OCI-LY7 (cell line): ENCODE results near the gene RAB6A. TPM values are rescaled to one million over a fixed set of nuclear protein-coding genes. Genes with fewer than 3 reads are reported as not detected.

Experiments used
- BruUV-seq: library from RNA; stranded (reverse); fragments of 400-500 nt; replicated peaks from 2 replicates; lab custom pipeline; 2021; lab: Mats Ljungman, UMichigan
- CTCF ChIA-PET: fragments of 300-600 bp; sonication (Branson Sonifier 250); formaldehyde crosslinking; loops from one replicate; lab custom pipeline; 2022; ENCODE audit warnings: antibody characterized with exemption; ENCODE audit not compliant: unreplicated experiment; lab: Charles Lee
- POLR2A ChIA-PET: fragments of 300-600 bp; sonication (Branson Sonifier 250); formaldehyde crosslinking; loops from one replicate; lab custom pipeline; 2022; ENCODE audit warnings: antibody characterized with exemption; lab: Charles Lee
- DNase-seq: peaks from one replicate; pipeline ENCODE4 v3.0.0-alpha.2; 2015; ENCODE audit warnings: low spot score
- H2AFZ ChIP-seq: fragments of 200-600 bp; sonication (generic), shearing (Covaris generic); 2 replicates; pipeline ENCODE4 v1.6.1; 2014; ENCODE audit warnings: mild to moderate bottlenecking, antibody characterized with exemption, low read length, moderate library complexity
- H3K27ac ChIP-seq: fragments of 200-600 bp; sonication (generic); 2 replicates; pipeline ENCODE4 v1.5.1; 2014; ENCODE audit warnings: mixed run types, low read depth, mild to moderate bottlenecking, moderate library complexity, low read length, inconsistent platforms; ENCODE audit not compliant: poor library complexity, severe bottlenecking
- H3K36me3 ChIP-seq: fragments of 200-600 bp; sonication (generic); 2 replicates; pipeline ENCODE4 v1.6.1; 2014; ENCODE audit warnings: mild to moderate bottlenecking, antibody characterized with exemption, low read length, moderate library complexity, mixed read lengths; ENCODE audit not compliant: insufficient read depth
- H3K4me1 ChIP-seq: fragments of 200-600 bp; sonication (generic); 2 replicates; pipeline ENCODE4 v1.5.1; 2014; ENCODE audit warnings: mild to moderate bottlenecking, low read length; ENCODE audit not compliant: insufficient read depth, poor library complexity, severe bottlenecking
- H3K4me2 ChIP-seq: fragments of 200-600 bp; sonication (generic); 2 replicates; pipeline ENCODE4 v1.6.1; 2014; ENCODE audit warnings: mild to moderate bottlenecking, low read length
- H3K4me3 ChIP-seq: fragments of 200-600 bp; sonication (generic); 2 replicates; pipeline ENCODE4 v1.5.1; 2014; ENCODE audit warnings: mild to moderate bottlenecking, low read depth, low read length; ENCODE audit not compliant: poor library complexity, severe bottlenecking
- H3K79me2 ChIP-seq: fragments of 200-600 bp; sonication (generic); 2 replicates; pipeline ENCODE4 v1.6.1; 2016; ENCODE audit warnings: low read depth, mild to moderate bottlenecking, low read length, moderate library complexity, mixed read lengths; ENCODE audit not compliant: insufficient read depth
- H3K9me2 ChIP-seq: fragments of 200-600 bp; sonication (generic); 2 replicates; pipeline ENCODE4 v1.6.1; 2016; ENCODE audit warnings: mild to moderate bottlenecking, low read length, mixed read lengths; ENCODE audit not compliant: insufficient read depth
- H3K9me3 ChIP-seq: fragments of 200-600 bp; sonication (generic); 2 replicates; pipeline ENCODE4 v1.6.1; 2014; ENCODE audit warnings: mild to moderate bottlenecking, mixed run types, low read length, mixed read lengths
- H4K20me1 ChIP-seq: fragments of 200-600 bp; sonication (generic); 2 replicates; pipeline ENCODE4 v1.6.1; 2014; ENCODE audit warnings: mild to moderate bottlenecking, antibody characterized with exemption, low read length, moderate library complexity, mixed read lengths; ENCODE audit not compliant: insufficient read depth
- EZH2phosphoT487 ChIP-seq: fragments of 200-600 bp; sonication (generic); IDR thresholded peaks from 2 replicates; pipeline ENCODE4 v1.6.1; 2018; ENCODE audit warnings: low read depth, borderline replicate concordance, mild to moderate bottlenecking, mixed run types, antibody characterized with exemption, low read length, moderate library complexity, mixed read lengths
- intact Hi-C: fragments of 100-400 bp; cut with micrococcal nuclease; formaldehyde crosslinking; loops from one replicate; pipeline ENCODE4 v1.10.0; 2022; ENCODE audit not compliant: unreplicated experiment
- total RNA-seq, 2 experiments: library from RNA; depleted of rRNA in 1 of 2; stranded (reverse); fragments of >200 nt in 1 of 2; shearing (Covaris generic) in 1 of 2; gene quantifications; 2 replicates each; pipeline ENCODE4 v1.2.3, GENCODE V29; 2014 to 2022
- TF ChIP-seq, protein P1 (sequence below): fragments of 200-600 bp; sonication (generic); conservative IDR thresholded peaks from 2 replicates; pipeline ENCODE4 v1.5.1; 2014; ENCODE audit warnings: mild to moderate bottlenecking, antibody characterized with exemption, low read length, moderate library complexity, mixed read lengths

Gene RAB6A
- total RNA-seq, 2 experiments from 2014 or later: 46.5 to 72.9 TPM

DNA sequence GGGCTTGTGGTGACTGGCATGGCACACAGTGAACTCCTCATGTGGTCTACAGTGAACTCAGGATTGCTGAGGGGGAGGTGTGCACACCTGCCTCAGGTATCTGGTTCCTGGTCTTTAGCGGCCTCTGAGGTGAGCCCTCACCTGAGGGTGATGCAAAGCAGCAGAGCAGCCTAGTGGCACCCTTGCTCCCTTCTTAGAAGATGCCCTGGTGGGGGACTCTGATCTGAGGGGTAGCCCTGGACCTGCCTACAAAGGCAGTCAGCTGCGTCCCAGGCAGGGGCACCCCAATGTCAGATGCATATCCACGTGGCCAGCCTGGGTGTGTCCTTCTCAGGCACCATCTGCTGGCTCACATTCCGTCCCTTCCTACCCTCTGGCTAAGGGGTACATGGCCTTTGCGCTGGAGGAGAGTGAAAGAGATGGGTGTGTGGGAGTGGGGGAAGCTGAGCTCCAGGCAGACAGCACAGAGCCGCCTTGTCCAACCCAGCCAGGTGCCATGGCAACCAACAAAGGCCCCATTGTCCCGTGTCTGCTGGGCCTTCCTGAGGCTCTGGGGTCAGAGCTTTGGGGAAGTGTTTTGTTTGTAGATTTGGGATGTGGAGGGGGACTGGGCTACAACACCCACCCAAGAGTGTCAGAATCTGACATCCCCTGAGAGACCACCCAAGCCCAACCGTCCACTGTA is 108.7 kb downstream of the RAB6A start:
- Histone ChIP-seq H2AFZ (no peak overlapping the region), H3K4me1 (peaks cover 16% of the 10 kb centered on the region), H3K79me2 (no peaks in the 10 kb centered on the region), H3K4me2 (no peak overlapping the region), H4K20me1 (no peaks in the 10 kb centered on the region), H3K36me3 (no peaks in the 10 kb centered on the region), H3K27ac (no peak overlapping the region), H3K4me3 (no peak overlapping the region), H3K9me3 (no peaks in the 10 kb centered on the region), H3K9me2 (no peaks in the 10 kb centered on the region)
- no TSS peak for BruUV-seq
- intact Hi-C loops: no loop called here
- DNase-seq: no peak
- TF ChIP-seq, protein P1, sequence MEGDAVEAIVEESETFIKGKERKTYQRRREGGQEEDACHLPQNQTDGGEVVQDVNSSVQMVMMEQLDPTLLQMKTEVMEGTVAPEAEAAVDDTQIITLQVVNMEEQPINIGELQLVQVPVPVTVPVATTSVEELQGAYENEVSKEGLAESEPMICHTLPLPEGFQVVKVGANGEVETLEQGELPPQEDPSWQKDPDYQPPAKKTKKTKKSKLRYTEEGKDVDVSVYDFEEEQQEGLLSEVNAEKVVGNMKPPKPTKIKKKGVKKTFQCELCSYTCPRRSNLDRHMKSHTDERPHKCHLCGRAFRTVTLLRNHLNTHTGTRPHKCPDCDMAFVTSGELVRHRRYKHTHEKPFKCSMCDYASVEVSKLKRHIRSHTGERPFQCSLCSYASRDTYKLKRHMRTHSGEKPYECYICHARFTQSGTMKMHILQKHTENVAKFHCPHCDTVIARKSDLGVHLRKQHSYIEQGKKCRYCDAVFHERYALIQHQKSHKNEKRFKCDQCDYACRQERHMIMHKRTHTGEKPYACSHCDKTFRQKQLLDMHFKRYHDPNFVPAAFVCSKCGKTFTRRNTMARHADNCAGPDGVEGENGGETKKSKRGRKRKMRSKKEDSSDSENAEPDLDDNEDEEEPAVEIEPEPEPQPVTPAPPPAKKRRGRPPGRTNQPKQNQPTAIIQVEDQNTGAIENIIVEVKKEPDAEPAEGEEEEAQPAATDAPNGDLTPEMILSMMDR: no peak
- no peak for TF ChIP-seq EZH2phosphoT487
- ChIA-PET CTCF (no interaction called here), POLR2A (no interaction called here)

DNA sequence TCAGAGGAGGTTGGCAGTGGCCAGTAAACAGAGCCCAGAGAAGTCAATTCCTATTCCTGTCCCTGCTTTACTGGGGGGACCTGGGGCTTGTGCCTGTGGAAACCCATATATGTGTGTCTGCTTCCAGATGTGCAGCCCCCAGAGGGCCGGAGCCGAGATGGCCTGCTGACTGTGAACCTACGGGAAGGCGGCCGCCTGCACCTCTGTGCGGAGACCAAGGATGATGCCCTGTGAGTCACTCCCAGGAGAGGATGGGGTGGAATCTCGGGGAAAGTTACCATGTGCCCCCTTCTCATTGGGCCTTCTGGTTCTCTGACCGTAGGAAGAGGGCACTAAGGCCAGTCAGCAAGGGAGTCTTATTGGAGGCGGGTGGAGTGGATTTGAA is 109.2 kb downstream of the RAB6A start:
- H3K36me3 ChIP-seq: no peaks in the 10 kb centered on the region
- no peak overlapping the region for H3K4me3 ChIP-seq
- no peaks in the 10 kb centered on the region for H3K79me2 ChIP-seq
- DNase-seq: no peak
- no peak overlapping the region for H3K4me2 ChIP-seq
- peaks cover 21% of the 10 kb centered on the region for H3K4me1 ChIP-seq
- H3K9me3 ChIP-seq: no peaks in the 10 kb centered on the region
- ChIA-PET POLR2A (no interaction called here), CTCF (no interaction called here)
- H3K27ac ChIP-seq: no peak overlapping the region
- BruUV-seq: no TSS peak
- no peak overlapping the region for H2AFZ ChIP-seq
- TF ChIP-seq, protein P1: no peak
- TF ChIP-seq EZH2phosphoT487: no peak
- no peaks in the 10 kb centered on the region for H3K9me2 ChIP-seq
- H4K20me1 ChIP-seq: no peaks in the 10 kb centered on the region
- intact Hi-C loops: no loop called here

DNA sequence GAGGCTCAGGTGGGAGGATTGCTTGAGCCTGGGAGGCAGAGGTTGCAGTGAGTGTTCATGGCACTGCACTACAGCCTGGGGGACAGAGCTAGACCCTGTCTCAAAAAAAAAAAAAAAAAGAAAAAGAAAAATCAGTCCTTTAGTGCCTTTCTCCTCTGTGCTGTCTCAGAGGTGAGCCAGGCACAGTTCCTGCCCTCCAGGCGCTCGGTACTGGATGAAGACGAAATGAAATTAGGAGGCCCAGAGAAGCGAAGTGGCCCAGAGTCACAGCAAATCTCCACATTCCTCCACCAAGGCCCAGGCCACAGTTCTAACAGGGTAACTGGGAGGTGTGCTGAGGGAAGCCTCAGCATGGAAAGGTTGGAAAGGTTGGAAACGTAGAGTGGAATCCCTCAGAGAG is 109.6 kb downstream of the RAB6A start:
- POLR2A ChIA-PET: interaction anchor here (0.7 kb wide), 1 partner anchor 1686 kb away, joined by 5 read pairs; no protein-coding TSS in a partner anchor
- Histone ChIP-seq H3K36me3 (no peaks in the 10 kb centered on the region), H3K9me3 (no peaks in the 10 kb centered on the region), H3K9me2 (no peaks in the 10 kb centered on the region), H3K4me3 (no peak overlapping the region), H2AFZ (no peak overlapping the region), H3K4me1 (peaks cover 21% of the 10 kb centered on the region), H4K20me1 (no peaks in the 10 kb centered on the region), H3K27ac (no peak overlapping the region), H3K4me2 (no peak overlapping the region), H3K79me2 (no peaks in the 10 kb centered on the region)
- DNase-seq: no peak
- CTCF ChIA-PET: no interaction called here
- TF ChIP-seq EZH2phosphoT487: no peak
- TF ChIP-seq, protein P1: no peak
- intact Hi-C loops: no loop called here
- BruUV-seq: no TSS peak
